Measurements from ENCODE around the gene RYR2. TPM values are rescaled to one million over a fixed set of nuclear protein-coding genes. Genes with fewer than 3 reads are reported as not detected.
A peak's percentile ranks its signal among the peaks of the same experiment; 100 is the strongest.

RYR2 gene
- polyA plus RNA-seq, 2 of the 4 experiments (the other 2 are of a cell fraction): 0.06 TPM; not detected in 1

GRCh38 chr1:237104096-237104495 is 62.1 kb downstream of the RYR2 start (continued):
- no peak for TF ChIP-seq ZC3H11A (IDR thresholded peaks at IDR 0.05)

- FAIRE-seq: no peak
- no peaks in the 10 kb centered on the region for H3K4me1 ChIP-seq
- ATAC-seq: 0 out of 6 replicates have a peak, but pooled peaks of 1 of the 2 experiments have one; percentile 14
- ChIA-PET POLR2A (no interaction called here), CTCF (interaction anchor here (0.6 to 1.4 kb wide), 2 partner anchors 64 to 382 kb away, joined by 3 read pairs; partner anchors contain the start of gene RYR2)
- TF ChIP-seq SREBF2 (IDR thresholded peaks at IDR 0.05): no peak
- no peak for TF ChIP-seq POLR2AphosphoS2 (conservative IDR thresholded peaks at IDR 0.05; ENCODE audit: low read length)
- no peak for TF ChIP-seq USF2 (IDR thresholded peaks at IDR 0.05)
- TF ChIP-seq TP53 (CRISPR knock-in tag; IDR thresholded peaks at IDR 0.05): no peak
- no peak for TF ChIP-seq HOXB5 (CRISPR knock-in tag; IDR thresholded peaks at IDR 0.05)
- no peak for TF ChIP-seq RCOR1 (IDR thresholded peaks at IDR 0.05; ENCODE audit: low read depth, low read length)
- H3K4me2 ChIP-seq: no peak overlapping the region
- H3K27ac ChIP-seq: no peak overlapping the region
- WGBS (ENCODE audit: missing lambda C conversion rate): 7% methylated on average over 5 of the region's 5 CpGs
- H3K4me3 ChIP-seq: no peak overlapping the region
- H3K9me3 ChIP-seq: no peaks in the 10 kb centered on the region
- no peak for DNase-seq (ENCODE audit: low read depth in 1 of 2, low spot score in 1 of 2)
Observed at GRCh38 chr1:237105826-237106225, 63.8 kb downstream of the RYR2 start.

- Histone ChIP-seq H3K27ac (no peak overlapping the region), H3K9me3 (no peaks in the 10 kb centered on the region), H3K4me3 (no peak overlapping the region), H3K4me1 (no peaks in the 10 kb centered on the region), H3K4me2 (no peak overlapping the region)
- 31% methylated on average over 8 of the region's 8 CpGs for WGBS (ENCODE audit: missing lambda C conversion rate)
- no peak for FAIRE-seq
- TF ChIP-seq ELK1 (IDR thresholded peaks at IDR 0.05; ENCODE audit: low read depth, low read length) (no peak), NFE2L2 (conservative IDR thresholded peaks at IDR 0.05; ENCODE audit: low read length) (no peak), USF2 (IDR thresholded peaks at IDR 0.05) (no peak), RCOR1 (IDR thresholded peaks at IDR 0.05; ENCODE audit: low read depth, low read length) (no peak), POLR2A (IDR thresholded peaks at IDR 0.05; ENCODE audit: low read length) (no peak), CTCF (IDR thresholded peaks at IDR 0.05) (no peak), ESRRA (IDR thresholded peaks at IDR 0.05; ENCODE audit: borderline replicate concordance, low read length) (no peak), E2F6 (IDR thresholded peaks at IDR 0.05; ENCODE audit: borderline replicate concordance, low read depth) (no peak), MAX (IDR thresholded peaks at IDR 0.05) (no peak), HOXA7 (CRISPR knock-in tag; IDR thresholded peaks at IDR 0.05) (no peak), BCL3 (IDR thresholded peaks at IDR 0.05) (no peak), HDAC2 (IDR thresholded peaks at IDR 0.05) (no peak), HEYL (CRISPR knock-in tag; IDR thresholded peaks at IDR 0.05) (no peak), FOSB (CRISPR knock-in tag; IDR thresholded peaks at IDR 0.05) (no peak)
- ChIA-PET POLR2A (no interaction called here), CTCF (interaction anchor here (0.5 kb wide), 1 partner anchor 18 kb away, joined by 4 read pairs; no protein-coding TSS in a partner anchor)
- DNase-seq (ENCODE audit: low read depth in 1 of 2, low spot score in 1 of 2): no peak
- no peak for ATAC-seq
Observed at GRCh38 chr1:237108297-237109040, 66.5 kb downstream of the RYR2 start.

Measured in A549 (cell line).